K562 (cell line): ENCODE data around the gene SELENOI. TPM values are rescaled to one million over a fixed set of nuclear protein-coding genes. Genes with fewer than 3 reads are reported as not detected.

ENCODE experiments used
- USF1 ChIP-seq: sonication (generic); formaldehyde crosslinking; IDR thresholded peaks from 2 replicates; pipeline ENCODE4 v1.9.0; 2022; ENCODE audit warnings: mild to moderate bottlenecking, missing genetic modification reagents
- ZNF318 ChIP-seq, 2 experiments: fragments of 450-650 bp; IDR thresholded peaks; 2 replicates each; pipeline ENCODE4 v1.6.1; 2016; ENCODE audit warnings: mild to moderate bottlenecking in 2 of 2, borderline replicate concordance in 1 of 2, low read depth in 1 of 2, moderate library complexity in 1 of 2
- ZNF655 ChIP-seq: fragments of 250-450 bp; sonication (Bioruptor Pico); IDR thresholded peaks from 2 replicates; pipeline ENCODE4 v1.5.0; 2021
- polyA plus RNA-seq, 8 experiments: library from polyadenylated mRNA; depleted of rRNA in 4 of 8; stranded (reverse) in 5 of 8; unstranded in 3 of 8; fragments of >200 nt; fragmentation: Nextera tagmentation in 2 of 8; fragmentation: Illumina TruSeq in 1 of 8; extraction: Ambion mirVana in 2 of 8; extraction: Trizol in 1 of 8; gene quantifications; 2 replicates each; pipeline versions ENCODE4 v1.2.1 to v1.2.3, GENCODE V29; 2011 to 2014; ENCODE audit warnings: inconsistent platforms in 1 of 8, missing spikeins in 1 of 8
- total RNA-seq, 7 experiments: library from RNA; depleted of rRNA in 6 of 7; stranded (reverse); fragments of >200 nt in 6 of 7; fragmentation: Illumina TruSeq in 2 of 7; extraction: Trizol in 2 of 7; gene quantifications; 2 replicates each; pipeline versions ENCODE4 v1.2.1 to v1.2.3, GENCODE V29; 2011 to 2021; ENCODE audit warnings: low replicate concordance in 1 of 7

SELENOI gene
- total and polyA plus RNA-seq, 9 of the 15 experiments (the other 6 are each of a cell fraction or from before 2014, with no cell fraction given) = 9.6 to 46.9 (median 24.4) TPM

GRCh38 chr2:26422947-26423629, 77.1 kb downstream of the SELENOI start (continued):
- no peak for TF ChIP-seq USF1 (CRISPR knock-in tag)
- no peak for TF ChIP-seq ZNF318 (IDR thresholded peaks at IDR 0.05; ENCODE audit: borderline replicate concordance in 1 of 2, low read depth in 1 of 2)
- TF ChIP-seq ZNF655 = no peak
